ENCODE results near the gene POC5.

POC5 gene, protein sequence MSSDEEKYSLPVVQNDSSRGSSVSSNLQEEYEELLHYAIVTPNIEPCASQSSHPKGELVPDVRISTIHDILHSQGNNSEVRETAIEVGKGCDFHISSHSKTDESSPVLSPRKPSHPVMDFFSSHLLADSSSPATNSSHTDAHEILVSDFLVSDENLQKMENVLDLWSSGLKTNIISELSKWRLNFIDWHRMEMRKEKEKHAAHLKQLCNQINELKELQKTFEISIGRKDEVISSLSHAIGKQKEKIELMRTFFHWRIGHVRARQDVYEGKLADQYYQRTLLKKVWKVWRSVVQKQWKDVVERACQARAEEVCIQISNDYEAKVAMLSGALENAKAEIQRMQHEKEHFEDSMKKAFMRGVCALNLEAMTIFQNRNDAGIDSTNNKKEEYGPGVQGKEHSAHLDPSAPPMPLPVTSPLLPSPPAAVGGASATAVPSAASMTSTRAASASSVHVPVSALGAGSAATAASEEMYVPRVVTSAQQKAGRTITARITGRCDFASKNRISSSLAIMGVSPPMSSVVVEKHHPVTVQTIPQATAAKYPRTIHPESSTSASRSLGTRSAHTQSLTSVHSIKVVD
- long read RNA-seq, partial matches to known transcripts = 6 of 16 reads
- long read RNA-seq, other reads (novel, unspliced or antisense) = 7 of 16 reads

DNA sequence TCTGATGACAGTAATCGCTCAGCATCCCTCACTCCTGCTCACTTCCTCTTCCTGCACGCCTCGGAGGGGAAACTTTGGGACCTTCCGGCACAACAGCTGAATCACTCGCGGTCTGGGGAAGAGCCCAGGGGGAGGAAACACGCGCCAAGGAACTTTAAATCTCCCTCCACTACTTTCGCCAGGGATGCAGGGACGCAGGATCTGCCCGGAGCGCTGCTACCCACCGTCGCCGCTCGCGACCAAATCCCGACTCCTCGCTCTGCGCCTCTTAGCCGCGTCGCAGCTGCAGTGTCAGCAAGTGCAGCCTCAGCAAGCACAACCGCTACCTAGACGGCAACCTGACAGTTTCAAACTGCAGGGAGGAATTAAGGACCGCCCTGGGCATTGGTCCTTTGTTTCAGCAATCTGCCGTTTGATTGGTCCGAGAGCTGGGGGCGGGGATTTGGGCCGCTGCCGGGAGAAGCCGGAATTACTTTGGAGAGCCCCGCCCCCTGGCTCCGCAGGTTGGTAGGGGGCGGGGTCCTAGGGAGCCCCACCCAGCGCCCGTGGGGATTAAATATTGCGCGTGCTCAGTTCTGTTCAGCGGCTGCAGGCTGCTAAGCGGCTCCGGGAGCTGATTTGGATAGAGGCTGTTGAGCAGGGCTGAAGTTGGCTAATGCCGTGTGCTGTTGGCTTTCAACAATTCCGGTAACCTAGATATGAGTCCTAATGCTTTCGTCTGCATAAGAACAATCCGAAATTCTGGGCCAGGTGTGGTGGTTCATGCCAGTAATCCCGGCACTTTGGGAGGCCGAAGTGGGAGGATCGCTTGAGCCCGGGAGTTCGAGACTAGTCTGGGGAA, at the start of gene POC5:
TSS of gene POC5 (minus strand) at position 356 of the 841 bp plus-strand sequence. CDS start 4,500 bp downstream, outside the sequence.
- DNase-seq (ENCODE audit: low read depth in 1 of 2, low spot score in 1 of 2) = peak; percentile 72 to 91
- Histone ChIP-seq H3K27ac (replicated peaks) (peak within 1 kb of the TSS; percentile 97), H3K27me3 (ENCODE audit: insufficient read depth, poor library complexity, severe bottlenecking) (no peaks in the 10 kb centered on the region), H3K4me3 (replicated peaks; ENCODE audit: insufficient read depth, low read length) (peak within 1 kb of the TSS; percentile 76)
- TF ChIP-seq POLR2AphosphoS5 (IDR thresholded peaks at IDR 0.05; ENCODE audit: low read depth) = peak; percentile 56; the same call in 1 of the 2 replicates
- no peak for TF ChIP-seq REST (IDR thresholded peaks at IDR 0.05; ENCODE audit: insufficient replicate concordance, low read depth)
- TF ChIP-seq, protein P1, sequence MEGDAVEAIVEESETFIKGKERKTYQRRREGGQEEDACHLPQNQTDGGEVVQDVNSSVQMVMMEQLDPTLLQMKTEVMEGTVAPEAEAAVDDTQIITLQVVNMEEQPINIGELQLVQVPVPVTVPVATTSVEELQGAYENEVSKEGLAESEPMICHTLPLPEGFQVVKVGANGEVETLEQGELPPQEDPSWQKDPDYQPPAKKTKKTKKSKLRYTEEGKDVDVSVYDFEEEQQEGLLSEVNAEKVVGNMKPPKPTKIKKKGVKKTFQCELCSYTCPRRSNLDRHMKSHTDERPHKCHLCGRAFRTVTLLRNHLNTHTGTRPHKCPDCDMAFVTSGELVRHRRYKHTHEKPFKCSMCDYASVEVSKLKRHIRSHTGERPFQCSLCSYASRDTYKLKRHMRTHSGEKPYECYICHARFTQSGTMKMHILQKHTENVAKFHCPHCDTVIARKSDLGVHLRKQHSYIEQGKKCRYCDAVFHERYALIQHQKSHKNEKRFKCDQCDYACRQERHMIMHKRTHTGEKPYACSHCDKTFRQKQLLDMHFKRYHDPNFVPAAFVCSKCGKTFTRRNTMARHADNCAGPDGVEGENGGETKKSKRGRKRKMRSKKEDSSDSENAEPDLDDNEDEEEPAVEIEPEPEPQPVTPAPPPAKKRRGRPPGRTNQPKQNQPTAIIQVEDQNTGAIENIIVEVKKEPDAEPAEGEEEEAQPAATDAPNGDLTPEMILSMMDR (IDR thresholded peaks at IDR 0.05; ENCODE audit: insufficient read depth, low read length) = no peak
- peak; percentile 90 for TF ChIP-seq GABPA (IDR thresholded peaks at IDR 0.05; ENCODE audit: low read depth)
- peak; percentile 86 for TF ChIP-seq SPI1 (IDR thresholded peaks at IDR 0.05; ENCODE audit: borderline replicate concordance, low read depth)

DNA sequence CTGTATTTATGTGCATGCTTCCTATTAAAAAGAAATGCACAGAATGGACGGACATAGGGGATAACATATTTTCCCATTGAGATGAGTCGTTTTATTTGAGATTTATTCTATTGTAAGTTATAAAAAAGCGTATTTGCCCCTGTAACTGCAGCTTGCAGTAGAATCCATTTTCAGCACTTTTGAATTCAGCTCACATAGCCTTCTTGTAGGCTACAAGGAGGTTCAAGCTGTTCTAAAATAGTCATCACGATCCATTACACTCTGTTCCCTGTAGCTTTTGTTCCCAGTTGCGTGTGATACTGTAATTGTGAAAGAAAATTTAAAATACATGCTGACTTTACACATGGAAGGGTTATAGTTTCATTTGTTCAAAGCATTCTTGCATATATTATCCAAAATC, 40.9 kb upstream of the POC5 start:
- TF ChIP-seq, protein P1 (IDR thresholded peaks at IDR 0.05; ENCODE audit: insufficient read depth, low read length) = no peak
- no peak for TF ChIP-seq SPI1 (IDR thresholded peaks at IDR 0.05; ENCODE audit: borderline replicate concordance, low read depth)
- no peak for TF ChIP-seq GABPA (IDR thresholded peaks at IDR 0.05; ENCODE audit: low read depth)
- TF ChIP-seq REST (IDR thresholded peaks at IDR 0.05; ENCODE audit: insufficient replicate concordance, low read depth) = no peak
- TF ChIP-seq POLR2AphosphoS5 (IDR thresholded peaks at IDR 0.05; ENCODE audit: low read depth) = no peak
- H3K4me3 ChIP-seq (replicated peaks; ENCODE audit: insufficient read depth, low read length) = no peak overlapping the region

GRCh38 chr5:75756981-75757380, 39.7 kb upstream of the POC5 start:
- no peak for DNase-seq (ENCODE audit: low read depth in 1 of 2, low spot score in 1 of 2)
- TF ChIP-seq, protein P1 (IDR thresholded peaks at IDR 0.05; ENCODE audit: insufficient read depth, low read length) = no peak
- TF ChIP-seq SPI1 (IDR thresholded peaks at IDR 0.05; ENCODE audit: borderline replicate concordance, low read depth) = no peak
- TF ChIP-seq POLR2AphosphoS5 (IDR thresholded peaks at IDR 0.05; ENCODE audit: low read depth) = no peak
- TF ChIP-seq GABPA (IDR thresholded peaks at IDR 0.05; ENCODE audit: low read depth) = no peak
- TF ChIP-seq REST (IDR thresholded peaks at IDR 0.05; ENCODE audit: insufficient replicate concordance, low read depth) = no peak
- Histone ChIP-seq H3K27ac (replicated peaks) (no peak overlapping the region), H3K4me3 (replicated peaks; ENCODE audit: insufficient read depth, low read length) (no peak overlapping the region), H3K27me3 (ENCODE audit: insufficient read depth, poor library complexity, severe bottlenecking) (no peaks in the 10 kb centered on the region)

More for the DNA sequence above, 40.9 kb upstream of the POC5 start:
- no peak for DNase-seq (ENCODE audit: low read depth in 1 of 2, low spot score in 1 of 2)
- Histone ChIP-seq H3K27me3 (ENCODE audit: insufficient read depth, poor library complexity, severe bottlenecking) (no peaks in the 10 kb centered on the region), H3K27ac (replicated peaks) (no peak overlapping the region)
